H9 (cell line): Measurements from ENCODE around the gene KIF13A. TPM values are rescaled to one million over a fixed set of nuclear protein-coding genes. Genes with fewer than 3 reads are reported as not detected.
A peak's percentile ranks its signal among the peaks of the same experiment; 100 is the strongest.

Experiments used
- DNase-seq: peaks from one replicate; pipeline ENCODE4 v3.0.0-alpha.2; 2017
- H2AFZ ChIP-seq: one replicate; pipeline ENCODE4 v1.6.1; 2013; ENCODE audit warnings: mild to moderate bottlenecking, low read length, control low read depth, moderate library complexity
- H2AK5ac ChIP-seq: 2 replicates; pipeline ENCODE4 v1.6.1; 2013; ENCODE audit warnings: low read length, control low read depth, mixed read lengths; ENCODE audit not compliant: insufficient read length
- H2BK120ac ChIP-seq: one replicate; pipeline ENCODE4 v1.6.1; 2013; ENCODE audit warnings: low read depth, mild to moderate bottlenecking, low read length, control low read depth, inconsistent platforms; ENCODE audit not compliant: poor library complexity, severe bottlenecking
- H2BK12ac ChIP-seq: 2 replicates; pipeline ENCODE4 v1.6.1; 2013; ENCODE audit warnings: low read length, control low read depth, mixed read lengths, low read depth; ENCODE audit not compliant: insufficient read length
- H2BK15ac ChIP-seq: 2 replicates; pipeline ENCODE4 v1.6.1; 2013; ENCODE audit warnings: low read depth, low read length, control low read depth
- H2BK20ac ChIP-seq: one replicate; pipeline ENCODE4 v1.6.1; 2013; ENCODE audit warnings: low read depth, mild to moderate bottlenecking, low read length, control low read depth, inconsistent platforms; ENCODE audit not compliant: poor library complexity, severe bottlenecking
- H2BK5ac ChIP-seq: 2 replicates; pipeline ENCODE4 v1.6.1; 2013; ENCODE audit warnings: low read length, control low read depth, mixed read lengths; ENCODE audit not compliant: insufficient read length
- H3K14ac ChIP-seq: 2 replicates; pipeline ENCODE4 v1.6.1; 2013; ENCODE audit warnings: low read length, control low read depth; ENCODE audit not compliant: insufficient read depth
- H3K18ac ChIP-seq: 2 replicates; pipeline ENCODE4 v1.6.1; 2013; ENCODE audit warnings: low read depth, mild to moderate bottlenecking, mixed read lengths, low read length, control low read depth; ENCODE audit not compliant: insufficient read length
- H3K23ac ChIP-seq: 2 replicates; pipeline ENCODE4 v1.6.1; 2013; ENCODE audit warnings: low read length, control low read depth, mixed read lengths, low read depth; ENCODE audit not compliant: insufficient read length
- H3K23me2 ChIP-seq: 2 replicates; pipeline ENCODE4 v1.6.1; 2013; ENCODE audit warnings: low read depth, mild to moderate bottlenecking, mixed read lengths, low read length, control low read depth; ENCODE audit not compliant: insufficient read length, poor library complexity, severe bottlenecking
- H3K27ac ChIP-seq: 2 replicates; pipeline ENCODE4 v1.5.1; 2013; ENCODE audit warnings: low read length, control low read depth, mixed read lengths, low read depth; ENCODE audit not compliant: insufficient read length
- H3K27me3 ChIP-seq: 2 replicates; pipeline ENCODE4 v1.6.1; 2013; ENCODE audit warnings: low read length, control low read depth, inconsistent platforms; ENCODE audit not compliant: insufficient read depth
- H3K4ac ChIP-seq: 2 replicates; pipeline ENCODE4 v1.6.1; 2013; ENCODE audit warnings: low read depth, mild to moderate bottlenecking, control low read depth, inconsistent platforms, low read length, moderate library complexity
- H3K4me1 ChIP-seq: 2 replicates; pipeline ENCODE4 v1.6.1; 2013; ENCODE audit warnings: low read length, control low read depth, inconsistent platforms; ENCODE audit not compliant: insufficient read depth
- H3K4me2 ChIP-seq: 2 replicates; pipeline ENCODE4 v1.6.1; 2013; ENCODE audit warnings: low read length, control low read depth, mixed read lengths; ENCODE audit not compliant: insufficient read length, insufficient read depth
- H3K56ac ChIP-seq: 2 replicates; pipeline ENCODE4 v1.6.1; 2013; ENCODE audit warnings: low read depth, mild to moderate bottlenecking, mixed read lengths, low read length, control low read depth; ENCODE audit not compliant: insufficient read length
- H3K79me1 ChIP-seq: 2 replicates; pipeline ENCODE4 v1.6.1; 2013; ENCODE audit warnings: low read depth, mild to moderate bottlenecking, moderate library complexity, low read length, control low read depth, inconsistent platforms; ENCODE audit not compliant: insufficient read depth, poor library complexity, severe bottlenecking
- H3K79me2 ChIP-seq: 2 replicates; pipeline ENCODE4 v1.6.1; 2013; ENCODE audit warnings: low read length, control low read depth, inconsistent platforms; ENCODE audit not compliant: insufficient read depth
- H3K9ac ChIP-seq: 2 replicates; pipeline ENCODE4 v1.6.1; 2013; ENCODE audit warnings: low read length, control low read depth, mixed read lengths; ENCODE audit not compliant: insufficient read length; ENCODE audit errors: extremely low read depth
- H3K9me3 ChIP-seq: one replicate; pipeline ENCODE4 v1.6.1; 2013; ENCODE audit warnings: low read depth, low read length, inconsistent platforms; ENCODE audit not compliant: control insufficient read depth
- H3T11ph ChIP-seq: one replicate; pipeline ENCODE4 v1.6.1; 2013; ENCODE audit warnings: mild to moderate bottlenecking, low read length, control low read depth, inconsistent platforms
- H4K20me1 ChIP-seq: one replicate; pipeline ENCODE4 v1.6.1; 2013; ENCODE audit not compliant: control insufficient read depth, insufficient read length, insufficient read depth
- H4K5ac ChIP-seq: 2 replicates; pipeline ENCODE4 v1.6.1; 2013; ENCODE audit warnings: low read depth, mild to moderate bottlenecking, mixed read lengths, low read length, control low read depth; ENCODE audit not compliant: insufficient read length
- H4K8ac ChIP-seq: replicated peaks from 2 replicates; pipeline ENCODE4 v1.6.1; 2013; ENCODE audit warnings: low read length, control low read depth, mixed read lengths, low read depth; ENCODE audit not compliant: insufficient read length
- H4K91ac ChIP-seq: 2 replicates; pipeline ENCODE4 v1.6.1; 2013; ENCODE audit warnings: low read depth, mild to moderate bottlenecking, moderate library complexity, mixed read lengths, low read length, control low read depth; ENCODE audit not compliant: insufficient read length
- H3K27ac Mint-ChIP-seq, 3 experiments: 2 replicates in 2 of 3; 3 replicates in 1 of 3; pipeline ENCODE4 v1.8.0; 2020 to 2021; ENCODE audit warnings: mixed read lengths in 3 of 3, mild to moderate bottlenecking in 1 of 3, moderate library complexity in 1 of 3
- H3K27me3 Mint-ChIP-seq: 2 replicates; pipeline ENCODE4 v1.8.0; 2021; ENCODE audit warnings: low read depth, mild to moderate bottlenecking, moderate library complexity, mixed read lengths
- H3K36me3 Mint-ChIP-seq, 3 experiments: 2 replicates in 2 of 3; 3 replicates in 1 of 3; pipeline ENCODE4 v1.8.0; 2020 to 2021; ENCODE audit warnings: low read depth in 3 of 3, mixed read lengths in 3 of 3; ENCODE audit not compliant: insufficient read depth in 1 of 3
- H3K4me1 Mint-ChIP-seq, 2 experiments: 2 replicates each; pipeline ENCODE4 v1.8.0; 2020; ENCODE audit warnings: mixed read lengths in 2 of 2
- H3K4me3 Mint-ChIP-seq, 2 experiments: 2 replicates in 1 of 2; 3 replicates in 1 of 2; pipeline ENCODE4 v1.8.0; 2020 to 2021; ENCODE audit warnings: mild to moderate bottlenecking in 2 of 2, mixed read lengths in 2 of 2, moderate library complexity in 1 of 2
- H3K9me3 Mint-ChIP-seq, 2 experiments: 2 replicates in 1 of 2; 3 replicates in 1 of 2; pipeline ENCODE4 v1.8.0; 2020; ENCODE audit warnings: mild to moderate bottlenecking in 2 of 2, mixed read lengths in 2 of 2, moderate library complexity in 1 of 2
- CTCF ChIP-seq: fragments of 200-600 bp; sonication (generic); conservative IDR thresholded peaks from 3 replicates; pipeline ENCODE4 v1.8.0; 2021; ENCODE audit warnings: antibody characterized with exemption, mild to moderate bottlenecking
- WGBS: extraction: QIAGEN DNeasy Blood & Tissue Kit; methylation state at CpG from one replicate; pipeline ENCODE4 v1.1.7; 2013; ENCODE audit warnings: missing lambda C conversion rate, low lambda C conversion rate, mixed read lengths; ENCODE audit not compliant: insufficient read length; ENCODE audit errors: extremely low coverage; 5-methylcytosine and 5-hydroxymethylcytosine counted together
- total RNA-seq: library from RNA; stranded (reverse); gene quantifications from 2 replicates; pipeline ENCODE4 v1.2.1, GENCODE V29; 2021

Gene KIF13A
- total RNA-seq, 1 experiment from 2014 or later, result 38.2 TPM

- peaks cover 12 to 15% of the 10 kb centered on the region in 2 experiments for H3K4me1 Mint-ChIP-seq
- no peaks in the 10 kb centered on the region for H3K36me3 Mint-ChIP-seq
- peak overlapping the region in 1 of 3 experiments; percentile 40; a peak in 2 of 7 replicates for H3K27ac Mint-ChIP-seq
- no peak overlapping the region for H3K23ac ChIP-seq
- DNase-seq, result no peak
- H3T11ph ChIP-seq, result no peak overlapping the region
- H2AK5ac ChIP-seq, result no peak overlapping the region
- no peaks in the 10 kb centered on the region for H3K23me2 ChIP-seq
- no CpG with 5 or more reads among the region's 3 CpGs for WGBS
- no peaks in the 10 kb centered on the region for H3K79me1 ChIP-seq
- no peak overlapping the region for H4K91ac ChIP-seq
- no peak overlapping the region for H2BK120ac ChIP-seq
- H3K4me3 Mint-ChIP-seq, result no peak overlapping the region
- no peaks in the 10 kb centered on the region for H3K9me3 ChIP-seq
- H2BK5ac ChIP-seq, result no peak overlapping the region
- H3K4me1 ChIP-seq, result no peaks in the 10 kb centered on the region; the same call in 1 of the 2 replicates
- H3K9ac ChIP-seq, result no peak overlapping the region
- H3K4ac ChIP-seq, result no peak overlapping the region
- no peaks in the 10 kb centered on the region for H3K79me2 ChIP-seq
- H3K27me3 ChIP-seq, result no peaks in the 10 kb centered on the region
- H3K4me2 ChIP-seq, result no peak overlapping the region
- no peak overlapping the region for H4K5ac ChIP-seq
- no peak for TF ChIP-seq CTCF
- H2AFZ ChIP-seq, result no peak overlapping the region
- H3K14ac ChIP-seq, result no peak overlapping the region
- no peak overlapping the region for H4K8ac ChIP-seq
- no peaks in the 10 kb centered on the region; the same call in 1 of the 2 replicates for H3K27me3 Mint-ChIP-seq
- H4K20me1 ChIP-seq, result no peaks in the 10 kb centered on the region
- no peak overlapping the region for H3K56ac ChIP-seq
- no peak overlapping the region for H2BK15ac ChIP-seq
- H2BK12ac ChIP-seq, result no peak overlapping the region
- no peaks in the 10 kb centered on the region for H3K9me3 Mint-ChIP-seq
- H3K27ac ChIP-seq, result no peak overlapping the region
- no peak overlapping the region for H2BK20ac ChIP-seq
- no peak overlapping the region for H3K18ac ChIP-seq
Measured at GRCh38 chr6:17721671-17722070, 265.8 kb downstream of the KIF13A start.
